GM18499 (cell line): ENCODE results near the gene ANO9.
"Not testable (repeated sequence)": the region's sequence is repeated elsewhere in the genome, so short reads cannot be mapped to it uniquely, and the experiment has no call there.

Experiments
- ATAC-seq: cut with Tn5 transposase; IDR thresholded peaks from one replicate; pipeline ENCODE4 v1.9.1; 2021; ENCODE audit warnings: moderate number of reproducible peaks; ENCODE audit not compliant: insufficient read depth, unreplicated experiment

The ANO9 gene

GRCh38 chr11:472816-473215, 31.0 kb upstream of the ANO9 start:
- ATAC-seq = no peak

- ATAC-seq = no peak
Measured at GRCh38 chr11:472272-472671, 30.5 kb upstream of the ANO9 start.

- ATAC-seq = no peak
Measured at GRCh38 chr11:471468-472145, 29.8 kb upstream of the ANO9 start.

GRCh38 chr11:469684-470560, 28.1 kb upstream of the ANO9 start:
- no peak for ATAC-seq

- not testable (repeated sequence) for ATAC-seq
Measured at GRCh38 chr11:469026-469683, 27.3 kb upstream of the ANO9 start.

- ATAC-seq = no peak
Measured at GRCh38 chr11:468493-468892, 26.7 kb upstream of the ANO9 start.

GRCh38 chr11:468036-468435, 26.2 kb upstream of the ANO9 start:
- no peak for ATAC-seq

GRCh38 chr11:465896-466530, 24.2 kb upstream of the ANO9 start:
- ATAC-seq = no peak

GRCh38 chr11:464316-464715, 22.5 kb upstream of the ANO9 start:
- ATAC-seq = no peak

- ATAC-seq = no peak
Measured at GRCh38 chr11:462107-462890, 20.5 kb upstream of the ANO9 start.

GRCh38 chr11:461626-462025, 19.8 kb upstream of the ANO9 start:
- ATAC-seq = no peak

- ATAC-seq = no peak
Measured at GRCh38 chr11:460331-461199, 18.8 kb upstream of the ANO9 start.

GRCh38 chr11:459511-460220, 17.9 kb upstream of the ANO9 start:
- no peak for ATAC-seq

- ATAC-seq = no peak
Measured at GRCh38 chr11:457111-457760, 15.4 kb upstream of the ANO9 start.

GRCh38 chr11:456533-456932, 14.7 kb upstream of the ANO9 start:
- no peak for ATAC-seq

GRCh38 chr11:455566-456147, 13.8 kb upstream of the ANO9 start:
- ATAC-seq = no peak

GRCh38 chr11:454801-455565, 13.2 kb upstream of the ANO9 start:
- ATAC-seq = no peak
